ENCODE measurements around the gene SPOCK1.

Gene SPOCK1

DNA sequence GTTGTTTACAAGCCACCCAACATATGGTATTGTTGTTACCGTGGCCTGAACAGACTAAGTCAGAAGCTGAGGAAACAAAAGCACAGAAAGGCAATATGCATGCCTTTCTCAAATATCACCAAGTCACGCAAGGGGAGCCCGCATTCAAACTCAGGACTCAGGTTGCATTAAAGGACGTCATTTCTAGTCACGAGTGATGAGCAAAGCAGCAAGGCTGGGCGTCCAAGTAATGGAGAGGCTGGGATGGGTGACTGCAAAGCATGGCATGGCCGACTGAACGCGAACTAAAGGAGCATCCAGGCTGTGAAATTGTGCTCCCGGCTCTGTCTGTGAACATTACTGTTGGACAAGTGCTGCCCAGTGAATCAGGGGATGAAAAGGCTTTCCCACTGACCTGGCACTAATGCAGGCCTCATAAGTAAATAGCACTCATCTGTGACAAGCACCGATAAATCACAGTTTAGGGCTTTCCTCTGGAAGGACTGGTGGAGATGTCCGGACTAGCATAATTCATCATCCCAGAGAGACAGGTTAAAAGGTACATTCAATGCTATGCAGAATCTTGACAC lies 202.8 kb downstream of the SPOCK1 start:
- TF ChIP-seq, protein P1, sequence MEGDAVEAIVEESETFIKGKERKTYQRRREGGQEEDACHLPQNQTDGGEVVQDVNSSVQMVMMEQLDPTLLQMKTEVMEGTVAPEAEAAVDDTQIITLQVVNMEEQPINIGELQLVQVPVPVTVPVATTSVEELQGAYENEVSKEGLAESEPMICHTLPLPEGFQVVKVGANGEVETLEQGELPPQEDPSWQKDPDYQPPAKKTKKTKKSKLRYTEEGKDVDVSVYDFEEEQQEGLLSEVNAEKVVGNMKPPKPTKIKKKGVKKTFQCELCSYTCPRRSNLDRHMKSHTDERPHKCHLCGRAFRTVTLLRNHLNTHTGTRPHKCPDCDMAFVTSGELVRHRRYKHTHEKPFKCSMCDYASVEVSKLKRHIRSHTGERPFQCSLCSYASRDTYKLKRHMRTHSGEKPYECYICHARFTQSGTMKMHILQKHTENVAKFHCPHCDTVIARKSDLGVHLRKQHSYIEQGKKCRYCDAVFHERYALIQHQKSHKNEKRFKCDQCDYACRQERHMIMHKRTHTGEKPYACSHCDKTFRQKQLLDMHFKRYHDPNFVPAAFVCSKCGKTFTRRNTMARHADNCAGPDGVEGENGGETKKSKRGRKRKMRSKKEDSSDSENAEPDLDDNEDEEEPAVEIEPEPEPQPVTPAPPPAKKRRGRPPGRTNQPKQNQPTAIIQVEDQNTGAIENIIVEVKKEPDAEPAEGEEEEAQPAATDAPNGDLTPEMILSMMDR (conservative IDR thresholded peaks at IDR 0.05; ENCODE audit: low read depth, low read length), result no peak
- Histone ChIP-seq H4K20me1 (ENCODE audit: insufficient read depth) (no peaks in the 10 kb centered on the region), H3K27ac (no peak overlapping the region), H3K4me3 (IDR thresholded peaks at IDR 0.05; ENCODE audit: insufficient read depth, low read depth, low read length) (no peak overlapping the region), H3K27me3 (ENCODE audit: insufficient read depth, low read depth) (no peaks in the 10 kb centered on the region), H3K9ac (no peak overlapping the region), H3K36me3 (ENCODE audit: insufficient read depth) (no peaks in the 10 kb centered on the region), H3K4me2 (no peak overlapping the region), H3K4me1 (ENCODE audit: low read depth, poor library complexity, severe bottlenecking) (no peaks in the 10 kb centered on the region), H2AFZ (ENCODE audit: low read depth) (no peak overlapping the region), H3K79me2 (ENCODE audit: insufficient read depth, low read depth) (no peaks in the 10 kb centered on the region)

DNA sequence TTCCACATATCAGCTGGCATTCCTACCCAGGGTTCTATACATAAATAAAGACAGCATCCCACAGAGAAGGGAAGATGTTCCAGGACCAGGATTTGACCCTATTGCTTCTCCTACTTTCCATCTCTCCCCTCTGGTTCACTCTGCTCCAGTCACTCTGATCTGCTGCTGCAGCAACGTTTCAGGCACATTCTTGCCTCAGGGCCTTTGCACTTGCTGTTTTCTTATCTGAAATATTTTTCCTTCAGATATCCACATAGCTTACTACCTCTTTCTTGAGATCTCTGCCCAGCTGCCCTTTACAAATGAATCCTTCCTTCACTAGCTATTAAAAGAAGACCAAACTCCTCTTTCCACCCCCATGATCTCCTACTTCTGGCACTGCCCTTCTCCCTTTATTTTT lies 204.5 kb downstream of the SPOCK1 start:
- no peaks in the 10 kb centered on the region for H3K36me3 ChIP-seq (ENCODE audit: insufficient read depth)
- H3K79me2 ChIP-seq (ENCODE audit: insufficient read depth, low read depth), result no peaks in the 10 kb centered on the region
- no peaks in the 10 kb centered on the region for H4K20me1 ChIP-seq (ENCODE audit: insufficient read depth)
- no peaks in the 10 kb centered on the region for H3K27me3 ChIP-seq (ENCODE audit: insufficient read depth, low read depth)
- no peak overlapping the region for H2AFZ ChIP-seq (ENCODE audit: low read depth)
- H3K4me3 ChIP-seq (IDR thresholded peaks at IDR 0.05; ENCODE audit: insufficient read depth, low read depth, low read length), result no peak overlapping the region
- TF ChIP-seq, protein P1 (conservative IDR thresholded peaks at IDR 0.05; ENCODE audit: low read depth, low read length), result no peak
- no peak overlapping the region for H3K9ac ChIP-seq
- H3K27ac ChIP-seq, result no peak overlapping the region
- H3K4me2 ChIP-seq, result no peak overlapping the region
- H3K4me1 ChIP-seq (ENCODE audit: low read depth, poor library complexity, severe bottlenecking), result no peaks in the 10 kb centered on the region

DNA sequence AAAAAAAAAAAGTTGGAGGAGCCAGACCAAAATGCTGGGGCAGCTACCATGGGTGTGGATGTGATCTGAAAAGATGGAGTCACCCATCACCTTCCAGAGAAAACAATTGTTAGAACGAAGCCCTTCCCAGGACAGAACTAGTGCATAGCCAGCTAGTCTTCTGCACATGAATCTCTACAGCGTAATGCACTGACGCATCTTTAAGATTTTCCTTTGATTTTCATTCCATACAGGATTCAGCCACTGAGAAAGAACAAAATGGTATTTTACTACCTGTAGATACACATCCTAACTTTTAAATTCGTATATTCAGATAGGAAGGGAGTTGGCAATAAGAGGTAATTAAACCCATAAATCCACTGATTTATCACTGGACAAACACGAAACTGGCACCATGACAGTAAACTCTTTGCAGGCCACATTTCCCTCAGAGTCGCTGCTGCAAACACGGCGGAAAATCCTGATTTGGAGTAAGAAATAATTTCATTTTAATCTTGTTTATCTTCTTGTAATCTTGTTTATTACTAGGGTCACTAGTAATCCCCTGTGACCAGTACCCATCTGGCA lies 206.6 kb downstream of the SPOCK1 start:
- H4K20me1 ChIP-seq (ENCODE audit: insufficient read depth), result no peaks in the 10 kb centered on the region
- no peak overlapping the region for H3K4me3 ChIP-seq (IDR thresholded peaks at IDR 0.05; ENCODE audit: insufficient read depth, low read depth, low read length)
- H3K36me3 ChIP-seq (ENCODE audit: insufficient read depth), result no peaks in the 10 kb centered on the region
- TF ChIP-seq, protein P1 (conservative IDR thresholded peaks at IDR 0.05; ENCODE audit: low read depth, low read length), result no peak
- no peak overlapping the region for H3K4me2 ChIP-seq
- H3K9ac ChIP-seq, result no peak overlapping the region
- H3K27me3 ChIP-seq (ENCODE audit: insufficient read depth, low read depth), result no peaks in the 10 kb centered on the region
- H3K27ac ChIP-seq, result no peak overlapping the region
- no peak overlapping the region for H2AFZ ChIP-seq (ENCODE audit: low read depth)
- H3K4me1 ChIP-seq (ENCODE audit: low read depth, poor library complexity, severe bottlenecking), result no peaks in the 10 kb centered on the region
- no peaks in the 10 kb centered on the region for H3K79me2 ChIP-seq (ENCODE audit: insufficient read depth, low read depth)

DNA sequence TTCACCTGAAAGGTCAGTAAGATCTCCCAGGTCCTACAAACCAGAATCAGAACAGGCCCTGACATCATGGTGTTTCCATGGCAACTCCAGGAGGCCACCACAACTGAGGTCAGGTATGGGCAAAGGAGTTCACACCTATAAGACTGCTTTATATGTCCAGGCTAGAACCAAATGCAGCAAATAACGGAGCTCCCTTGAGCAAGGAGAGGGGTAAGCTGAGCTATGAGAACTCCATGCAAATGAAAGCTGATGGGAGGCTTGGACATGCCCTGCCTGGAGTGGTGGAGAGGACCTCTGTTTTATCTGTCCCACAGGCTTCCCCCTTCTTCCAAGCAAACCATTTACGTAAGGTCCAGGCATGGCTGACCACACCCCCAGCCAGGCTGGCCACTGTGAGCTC lies 207.7 kb downstream of the SPOCK1 start:
- Histone ChIP-seq H3K79me2 (ENCODE audit: insufficient read depth, low read depth) (no peaks in the 10 kb centered on the region), H3K36me3 (ENCODE audit: insufficient read depth) (no peaks in the 10 kb centered on the region), H3K27ac (no peak overlapping the region), H3K4me1 (ENCODE audit: low read depth, poor library complexity, severe bottlenecking) (no peaks in the 10 kb centered on the region), H4K20me1 (ENCODE audit: insufficient read depth) (no peaks in the 10 kb centered on the region), H3K9ac (no peak overlapping the region), H3K4me3 (IDR thresholded peaks at IDR 0.05; ENCODE audit: insufficient read depth, low read depth, low read length) (no peak overlapping the region), H2AFZ (ENCODE audit: low read depth) (no peak overlapping the region), H3K27me3 (ENCODE audit: insufficient read depth, low read depth) (no peaks in the 10 kb centered on the region), H3K4me2 (no peak overlapping the region)
- TF ChIP-seq, protein P1 (conservative IDR thresholded peaks at IDR 0.05; ENCODE audit: low read depth, low read length), result no peak
